Activated naive CD4-positive, alpha-beta T cell treated with anti-CD3 and anti-CD28 coated beads, Interleukin-2, amount 50 U/mL, for 24 hours (primary cell): ENCODE data around the gene NYAP2.

Experiments used
- H3K27ac Mint-ChIP-seq: one replicate; pipeline ENCODE4 v1.8.0; 2021; ENCODE audit warnings: mild to moderate bottlenecking, mixed read lengths
- H3K27me3 Mint-ChIP-seq: one replicate; pipeline ENCODE4 v1.8.0; 2021; ENCODE audit warnings: mixed read lengths
- H3K36me3 Mint-ChIP-seq: one replicate; pipeline ENCODE4 v1.8.0; 2021; ENCODE audit warnings: mixed read lengths
- H3K4me1 Mint-ChIP-seq: one replicate; pipeline ENCODE4 v1.8.0; 2021; ENCODE audit warnings: mixed read lengths
- H3K4me3 Mint-ChIP-seq: one replicate; pipeline ENCODE4 v1.8.0; 2021; ENCODE audit warnings: mild to moderate bottlenecking, mixed read lengths
- H3K9me3 Mint-ChIP-seq: one replicate; pipeline ENCODE4 v1.8.0; 2021; ENCODE audit warnings: mixed read lengths

NYAP2 gene

DNA sequence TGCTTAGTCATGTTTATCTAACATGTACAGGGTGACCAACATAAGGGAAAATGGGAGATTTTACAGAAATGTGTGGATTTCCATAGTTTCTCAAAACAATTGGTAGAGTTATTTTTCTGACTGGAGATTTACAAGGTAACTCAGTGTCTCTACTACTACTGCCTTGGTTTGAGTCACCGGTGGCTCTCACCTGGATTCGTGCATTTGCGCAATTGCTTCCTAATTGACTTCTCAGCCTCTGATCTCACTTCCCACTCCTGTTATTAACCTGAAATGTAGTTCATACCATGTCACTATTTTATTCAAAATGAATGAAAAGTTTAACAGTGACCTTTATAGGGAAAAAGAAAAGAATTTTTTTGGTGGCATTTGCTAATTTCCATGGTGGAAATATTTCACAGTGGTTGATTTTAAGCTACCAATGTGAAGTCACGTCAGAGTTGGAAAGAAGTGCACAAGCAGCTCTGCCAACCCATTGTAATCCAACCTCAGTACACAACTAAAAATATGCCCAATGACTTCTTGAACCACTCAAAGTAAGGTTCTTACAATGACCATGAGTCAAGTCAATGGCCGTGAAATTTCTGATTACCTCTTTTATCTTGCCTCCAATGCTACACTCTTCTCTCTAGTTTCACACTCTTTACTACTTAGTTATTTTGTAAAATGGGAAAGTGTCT, 94.0 kb downstream of the NYAP2 start:
- no peaks in the 10 kb centered on the region for H3K4me1 Mint-ChIP-seq
- H3K4me3 Mint-ChIP-seq = no peak overlapping the region
- H3K9me3 Mint-ChIP-seq = no peaks in the 10 kb centered on the region
- no peaks in the 10 kb centered on the region for H3K27me3 Mint-ChIP-seq
- no peak overlapping the region for H3K27ac Mint-ChIP-seq
- H3K36me3 Mint-ChIP-seq = no peaks in the 10 kb centered on the region

- H3K27ac Mint-ChIP-seq = no peak overlapping the region
- H3K4me3 Mint-ChIP-seq = no peak overlapping the region
- H3K9me3 Mint-ChIP-seq = no peaks in the 10 kb centered on the region
- H3K4me1 Mint-ChIP-seq = no peaks in the 10 kb centered on the region
- H3K27me3 Mint-ChIP-seq = peaks cover 2% of the 10 kb centered on the region
- H3K36me3 Mint-ChIP-seq = no peaks in the 10 kb centered on the region
Measured at GRCh38 chr2:225494100-225494459, 94.6 kb downstream of the NYAP2 start.

DNA sequence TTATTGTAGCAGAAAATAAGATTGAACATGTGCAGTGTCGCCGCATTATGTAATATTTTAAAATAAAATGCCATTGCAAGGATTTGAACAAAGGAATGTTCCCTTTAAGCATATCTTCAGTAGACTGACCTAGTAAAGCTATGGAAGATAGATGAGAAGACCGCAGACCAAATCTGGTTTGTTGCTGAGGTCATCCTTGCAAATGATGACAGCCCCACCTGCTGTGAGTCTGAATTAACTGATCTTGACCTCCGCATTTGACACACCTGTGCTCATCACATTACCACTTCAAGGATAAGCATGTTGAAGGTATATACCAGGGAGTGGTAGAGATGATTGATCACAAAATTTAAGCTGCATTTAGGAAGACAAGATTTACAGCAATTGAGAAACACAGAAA, 96.2 kb downstream of the NYAP2 start:
- no peak overlapping the region for H3K27ac Mint-ChIP-seq
- H3K4me1 Mint-ChIP-seq = no peaks in the 10 kb centered on the region
- no peaks in the 10 kb centered on the region for H3K9me3 Mint-ChIP-seq
- H3K4me3 Mint-ChIP-seq = no peak overlapping the region
- H3K36me3 Mint-ChIP-seq = no peaks in the 10 kb centered on the region
- peaks cover 3% of the 10 kb centered on the region for H3K27me3 Mint-ChIP-seq

DNA sequence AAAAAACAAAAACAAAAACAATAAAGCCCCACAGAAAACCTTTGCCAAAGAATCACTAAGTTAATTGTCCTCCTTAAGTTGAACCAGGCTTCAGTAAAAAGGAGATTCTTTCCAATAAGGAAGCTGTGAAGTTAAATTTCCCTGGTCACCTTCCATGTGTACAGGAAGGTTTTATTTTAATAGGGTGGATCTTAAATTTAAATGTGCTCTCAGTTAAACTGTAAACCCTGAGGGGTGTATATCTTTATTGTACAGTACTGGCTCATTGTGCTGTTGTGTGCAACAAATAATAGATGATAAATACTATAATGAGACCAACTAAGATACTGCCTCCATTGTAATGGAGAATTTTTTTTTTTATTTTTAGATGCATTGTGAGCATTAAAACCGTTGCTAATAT, 97.1 kb downstream of the NYAP2 start:
- Mint-ChIP-seq H3K27ac (no peak overlapping the region), H3K36me3 (no peaks in the 10 kb centered on the region), H3K9me3 (no peaks in the 10 kb centered on the region), H3K4me1 (no peaks in the 10 kb centered on the region), H3K27me3 (peaks cover 3% of the 10 kb centered on the region), H3K4me3 (no peak overlapping the region)

DNA sequence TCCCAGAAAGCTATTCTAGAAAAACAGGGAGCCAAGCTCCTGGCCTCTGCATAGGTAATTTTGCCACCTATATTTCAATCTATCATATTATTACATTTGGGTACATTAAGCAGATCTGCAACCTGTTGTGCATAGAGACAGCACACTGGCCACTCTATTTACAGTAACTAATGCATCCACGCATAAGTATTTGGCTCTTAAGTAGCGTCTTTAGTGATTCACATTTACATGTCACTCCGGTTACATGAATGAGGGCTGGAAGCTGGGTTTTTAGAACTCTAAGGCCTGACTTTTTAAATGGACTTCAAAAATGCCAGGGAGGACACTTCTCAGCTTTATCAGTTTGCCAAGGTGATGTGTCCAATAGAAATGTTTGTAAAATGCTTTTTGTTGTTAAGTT, 97.7 kb downstream of the NYAP2 start:
- Mint-ChIP-seq H3K27ac (no peak overlapping the region), H3K4me1 (no peaks in the 10 kb centered on the region), H3K36me3 (no peaks in the 10 kb centered on the region), H3K4me3 (no peak overlapping the region), H3K27me3 (peaks cover 3% of the 10 kb centered on the region), H3K9me3 (no peaks in the 10 kb centered on the region)

- no peaks in the 10 kb centered on the region for H3K4me1 Mint-ChIP-seq
- H3K4me3 Mint-ChIP-seq = no peak overlapping the region
- peaks cover 3% of the 10 kb centered on the region for H3K27me3 Mint-ChIP-seq
- no peaks in the 10 kb centered on the region for H3K9me3 Mint-ChIP-seq
- H3K27ac Mint-ChIP-seq = no peak overlapping the region
- H3K36me3 Mint-ChIP-seq = no peaks in the 10 kb centered on the region
Measured at GRCh38 chr2:225501022-225501421, 101.5 kb downstream of the NYAP2 start.

- Mint-ChIP-seq H3K9me3 (no peaks in the 10 kb centered on the region), H3K27ac (no peak overlapping the region), H3K36me3 (no peaks in the 10 kb centered on the region), H3K4me1 (no peaks in the 10 kb centered on the region), H3K4me3 (no peak overlapping the region), H3K27me3 (peaks cover 3% of the 10 kb centered on the region)
Measured at GRCh38 chr2:225502971-225503370, 103.5 kb downstream of the NYAP2 start.

- no peak overlapping the region for H3K4me3 Mint-ChIP-seq
- no peak overlapping the region for H3K27ac Mint-ChIP-seq
- H3K4me1 Mint-ChIP-seq = no peaks in the 10 kb centered on the region
- no peaks in the 10 kb centered on the region for H3K9me3 Mint-ChIP-seq
- H3K36me3 Mint-ChIP-seq = no peaks in the 10 kb centered on the region
- H3K27me3 Mint-ChIP-seq = peaks cover 1% of the 10 kb centered on the region
Measured at GRCh38 chr2:225510796-225511195, 111.3 kb downstream of the NYAP2 start.

- Mint-ChIP-seq H3K4me3 (no peak overlapping the region), H3K27me3 (peaks cover 1% of the 10 kb centered on the region), H3K36me3 (no peaks in the 10 kb centered on the region), H3K27ac (no peak overlapping the region), H3K9me3 (no peaks in the 10 kb centered on the region), H3K4me1 (no peaks in the 10 kb centered on the region)
Measured at GRCh38 chr2:225512469-225512868, 113.0 kb downstream of the NYAP2 start.

DNA sequence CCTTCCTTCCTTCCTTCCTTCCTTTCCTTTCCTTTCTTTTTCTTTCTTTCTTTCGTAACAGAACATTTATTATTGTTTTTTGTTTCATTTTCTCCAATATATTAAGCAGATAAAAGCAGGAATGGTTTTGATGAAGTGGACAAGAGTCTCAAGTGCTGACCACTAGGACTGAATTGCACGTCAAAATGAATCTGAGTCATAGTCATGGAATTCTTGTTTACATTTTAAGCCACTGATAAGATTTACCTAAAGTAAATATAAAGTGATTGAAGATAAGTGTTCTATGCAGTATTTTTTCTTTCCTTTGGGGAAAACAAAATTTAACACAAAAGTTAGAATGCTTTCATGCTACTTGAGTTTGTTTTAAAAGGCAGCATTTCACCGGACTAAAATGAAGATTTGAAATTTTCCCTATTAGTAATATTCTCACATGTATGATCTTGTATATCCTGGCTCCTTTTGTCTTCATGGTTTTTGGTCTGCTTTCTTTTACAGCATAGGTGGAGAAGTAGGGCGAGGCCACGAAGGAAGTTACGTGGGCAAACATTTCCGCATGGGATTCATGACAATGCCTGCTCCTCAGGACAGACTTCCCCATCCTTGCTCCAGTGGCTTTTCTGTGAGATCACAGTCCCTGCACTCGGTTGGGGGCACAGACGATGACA, 113.5 kb downstream of the NYAP2 start:
- no peak overlapping the region for H3K27ac Mint-ChIP-seq

GRCh38 chr2:225515033-225515432, 115.5 kb downstream of the NYAP2 start:
- no peaks in the 10 kb centered on the region for H3K36me3 Mint-ChIP-seq
- H3K4me3 Mint-ChIP-seq = no peak overlapping the region
- no peaks in the 10 kb centered on the region for H3K4me1 Mint-ChIP-seq
- H3K27ac Mint-ChIP-seq = no peak overlapping the region
- no peaks in the 10 kb centered on the region for H3K9me3 Mint-ChIP-seq
- H3K27me3 Mint-ChIP-seq = peaks cover 1% of the 10 kb centered on the region

More for the DNA sequence above, 113.5 kb downstream of the NYAP2 start:
- Mint-ChIP-seq H3K36me3 (no peaks in the 10 kb centered on the region), H3K4me1 (no peaks in the 10 kb centered on the region), H3K4me3 (no peak overlapping the region), H3K27me3 (peaks cover 1% of the 10 kb centered on the region), H3K9me3 (no peaks in the 10 kb centered on the region)

DNA sequence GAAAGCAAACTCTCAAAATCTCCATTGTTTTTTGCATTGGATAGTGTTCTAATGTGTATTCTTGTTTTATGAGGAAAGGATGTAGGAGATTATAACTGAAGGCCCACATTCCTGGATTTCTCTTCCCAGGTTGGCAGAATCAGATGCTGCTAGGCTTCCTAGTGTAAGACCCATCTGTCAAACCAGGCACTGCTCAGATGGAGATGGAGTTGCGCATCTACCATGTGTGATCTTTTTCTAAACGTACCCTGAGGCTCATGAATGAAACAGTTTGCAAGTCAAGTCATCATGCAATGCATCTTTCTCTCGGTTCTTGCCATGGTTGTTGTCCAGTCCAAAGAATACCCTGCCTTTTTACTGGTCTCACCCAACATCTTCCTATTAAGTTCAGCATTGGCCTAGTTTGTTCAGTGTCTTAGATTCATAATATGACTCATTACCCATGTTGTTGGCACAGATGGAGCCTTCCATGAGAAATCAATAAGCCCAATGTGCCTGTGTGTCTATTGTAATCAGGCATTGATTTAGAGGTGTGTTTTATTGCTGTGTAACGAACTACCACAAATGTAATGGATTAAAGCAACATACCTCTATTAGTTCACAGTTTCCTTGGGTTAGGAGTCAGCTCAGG, 127.4 kb downstream of the NYAP2 start:
- no peak overlapping the region for H3K27ac Mint-ChIP-seq
- H3K27me3 Mint-ChIP-seq = peaks cover 9% of the 10 kb centered on the region
- no peaks in the 10 kb centered on the region for H3K4me1 Mint-ChIP-seq
- H3K9me3 Mint-ChIP-seq = no peaks in the 10 kb centered on the region
- no peak overlapping the region for H3K4me3 Mint-ChIP-seq
- H3K36me3 Mint-ChIP-seq = no peaks in the 10 kb centered on the region

- Mint-ChIP-seq H3K4me1 (no peaks in the 10 kb centered on the region), H3K27ac (no peak overlapping the region), H3K27me3 (peaks cover 8% of the 10 kb centered on the region), H3K4me3 (no peak overlapping the region), H3K36me3 (no peaks in the 10 kb centered on the region), H3K9me3 (no peaks in the 10 kb centered on the region)
Measured at GRCh38 chr2:225531559-225531958, 132.0 kb downstream of the NYAP2 start.

DNA sequence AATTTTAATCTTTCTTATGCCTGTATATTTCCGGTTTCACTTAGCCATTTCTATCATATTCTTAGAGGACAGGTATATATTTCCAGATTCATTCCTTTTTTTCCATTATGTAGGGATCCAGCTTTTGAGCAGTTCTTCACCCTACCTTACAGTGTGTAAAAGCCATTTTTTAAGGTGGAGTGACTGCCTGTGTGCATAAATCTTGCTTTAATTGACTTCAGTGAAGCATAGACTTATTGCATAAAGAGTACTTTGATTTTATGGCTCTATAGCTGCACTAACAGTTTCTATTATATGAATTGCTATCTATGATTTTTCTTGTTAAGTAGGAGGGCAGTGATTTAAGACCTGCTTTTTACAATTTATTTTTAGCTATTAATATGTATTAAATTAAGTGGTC, 132.6 kb downstream of the NYAP2 start:
- Mint-ChIP-seq H3K36me3 (no peaks in the 10 kb centered on the region), H3K27me3 (peaks cover 8% of the 10 kb centered on the region), H3K4me1 (no peaks in the 10 kb centered on the region), H3K4me3 (no peak overlapping the region), H3K27ac (no peak overlapping the region), H3K9me3 (no peaks in the 10 kb centered on the region)

- Mint-ChIP-seq H3K36me3 (no peaks in the 10 kb centered on the region), H3K4me1 (no peaks in the 10 kb centered on the region), H3K27me3 (peaks cover 3% of the 10 kb centered on the region), H3K27ac (no peak overlapping the region), H3K4me3 (no peak overlapping the region), H3K9me3 (no peaks in the 10 kb centered on the region)
Measured at GRCh38 chr2:225534037-225534436, 134.5 kb downstream of the NYAP2 start.

GRCh38 chr2:225534697-225535096, 135.2 kb downstream of the NYAP2 start:
- Mint-ChIP-seq H3K27ac (no peak overlapping the region), H3K4me3 (no peak overlapping the region), H3K36me3 (no peaks in the 10 kb centered on the region), H3K4me1 (no peaks in the 10 kb centered on the region), H3K9me3 (no peaks in the 10 kb centered on the region), H3K27me3 (peaks cover 3% of the 10 kb centered on the region)
